GM12878 (cell line): Measurements from ENCODE around the gene HS1BP3. TPM values are rescaled to one million over a fixed set of nuclear protein-coding genes. Genes with fewer than 3 reads are reported as not detected.

Experiments used
- ATAC-seq: fragments of 200-7000 bp; cut with Tn5 transposase; 3 replicates; pipeline ENCODE4 v1.9.1; 2020; ENCODE audit warnings: mild to moderate bottlenecking, moderate library complexity
- BruUV-seq: library from RNA; stranded (reverse); fragments of 400-500 nt; replicated peaks from 2 replicates; lab custom pipeline; 2021; lab: Mats Ljungman, UMichigan
- CTCF ChIA-PET: fragments of 300-600 bp; sonication (Branson Sonifier 250); formaldehyde crosslinking; extraction: SDS; loops from one replicate; lab custom pipeline; 2021; ENCODE audit warnings: inconsistent platforms; lab: Yijun Ruan, JAX
- POLR2A ChIA-PET: fragments of 350-600 bp; formaldehyde crosslinking; extraction: SDS; loops from one replicate; lab custom pipeline; 2021; ENCODE audit warnings: inconsistent platforms; lab: Charles Lee
- RAD21 ChIA-PET: fragments of 300-600 bp; sonication (Branson Sonifier 250); formaldehyde crosslinking; loops from one replicate; lab custom pipeline; 2023; ENCODE audit warnings: antibody characterized with exemption; ENCODE audit not compliant: unreplicated experiment; lab: Charles Lee
- SMC1A ChIA-PET: fragments of 300-600 bp; sonication (Branson Sonifier 250); formaldehyde crosslinking; loops from one replicate; lab custom pipeline; 2023; ENCODE audit not compliant: unreplicated experiment, uncharacterized antibody; lab: Charles Lee
- DNase-seq: peaks from one replicate; pipeline ENCODE4 v3.0.0-alpha.2; 2011; ENCODE audit warnings: low read depth, low spot score
- FAIRE-seq: peaks from 3 replicates; lab custom pipeline; 2011; peaks lifted over from hg19 to GRCh38; lab: Jason Lieb, UNC
- H2AFZ ChIP-seq: 2 replicates; pipeline ENCODE4 v1.6.0; 2011; ENCODE audit warnings: low read depth, low read length, control low read depth; ENCODE audit not compliant: control insufficient read depth
- H3K27ac ChIP-seq: 2 replicates; pipeline ENCODE4 v1.5.1; 2011; ENCODE audit warnings: control low read depth; ENCODE audit not compliant: control insufficient read depth, insufficient read depth
- H3K27me3 ChIP-seq, 2 experiments: replicated peaks in 1 of 2; 2 replicates each; pipeline versions ENCODE4 v1.6.0 to v1.6.1; 2011; ENCODE audit warnings: low read length in 1 of 2; ENCODE audit not compliant: control insufficient read depth in 2 of 2, insufficient read depth in 2 of 2
- H3K36me3 ChIP-seq, 2 experiments: 2 replicates each; pipeline ENCODE4 v1.5.1; 2011; ENCODE audit warnings: low read length in 1 of 2; ENCODE audit not compliant: control insufficient read depth in 2 of 2, insufficient read depth in 2 of 2
- H3K4me1 ChIP-seq: 2 replicates; pipeline ENCODE4 v1.6.1; 2011; ENCODE audit warnings: mild to moderate bottlenecking, low read length, moderate library complexity, mixed read lengths; ENCODE audit not compliant: control insufficient read depth, insufficient read depth
- H3K4me2 ChIP-seq: 2 replicates; pipeline ENCODE4 v1.6.0; 2011; ENCODE audit warnings: control low read depth; ENCODE audit not compliant: control insufficient read depth, insufficient read depth
- H3K4me3 ChIP-seq: fragments of 200-600 bp; sonication (generic); 2 replicates; pipeline ENCODE4 v1.5.1; 2016
- H3K79me2 ChIP-seq: 2 replicates; pipeline ENCODE4 v1.6.0; 2011; ENCODE audit warnings: low read length; ENCODE audit not compliant: control insufficient read depth, insufficient read depth
- H3K9ac ChIP-seq: 2 replicates; pipeline ENCODE4 v1.8.0; 2011; ENCODE audit warnings: low read length, control low read depth, mixed read lengths; ENCODE audit not compliant: control insufficient read depth, insufficient read depth
- H3K9me3 ChIP-seq: replicated peaks from 3 replicates; pipeline ENCODE4 v1.5.1; 2011; ENCODE audit warnings: mild to moderate bottlenecking, low read length; ENCODE audit not compliant: control insufficient read depth, insufficient read depth
- H4K20me1 ChIP-seq: 2 replicates; pipeline ENCODE4 v1.6.0; 2011; ENCODE audit not compliant: control insufficient read depth, insufficient read depth
- ESRRA ChIP-seq: IDR thresholded peaks from 2 replicates; pipeline ENCODE4 v1.6.1; 2012; ENCODE audit warnings: mild to moderate bottlenecking, low read length, improper control_type of control experiment
- JUNB ChIP-seq: IDR thresholded peaks from 2 replicates; pipeline ENCODE4 v1.6.1; 2016; ENCODE audit warnings: antibody characterized with exemption, mild to moderate bottlenecking
- KDM1A ChIP-seq: fragments of 200-600 bp; sonication (generic); IDR thresholded peaks from 2 replicates; pipeline ENCODE4 v1.6.1; 2016; ENCODE audit warnings: borderline replicate concordance
- MEF2A ChIP-seq: IDR thresholded peaks from 2 replicates; pipeline ENCODE4 v1.6.1; 2011; ENCODE audit warnings: low read depth, mild to moderate bottlenecking, low read length, moderate library complexity; ENCODE audit not compliant: insufficient read depth
- PML ChIP-seq: IDR thresholded peaks from 2 replicates; pipeline ENCODE4 v1.6.1; 2012; ENCODE audit warnings: low read length, inconsistent platforms
- WGBS: methylation state at CpG from one replicate; pipeline ENCODE4 v1.1.6; 2016; ENCODE audit warnings: low lambda C conversion rate; ENCODE audit not compliant: insufficient replicate concordance, insufficient coverage; ENCODE audit errors: missing lambda C conversion rate; 5-methylcytosine and 5-hydroxymethylcytosine counted together
- in situ Hi-C: fragments of 300-500 bp; cut with MboI; formaldehyde crosslinking; loops from 9 replicates; pipeline ENCODE4 v1.14.3; 2018; ENCODE audit warnings: mixed read lengths
- intact Hi-C: fragments of 100-400 bp; cut with micrococcal nuclease; formaldehyde crosslinking; loops from one replicate; pipeline ENCODE4 v1.14.2; 2022; ENCODE audit not compliant: unreplicated experiment
- polyA plus RNA-seq, 11 experiments: library from polyadenylated mRNA; depleted of rRNA in 4 of 11; unstranded in 6 of 11; stranded (reverse) in 5 of 11; fragments of >200 nt; fragmentation: Nextera tagmentation in 4 of 11; fragmentation: Illumina TruSeq in 1 of 11; extraction: Ambion mirVana in 4 of 11; extraction: Trizol in 1 of 11; gene quantifications; 1 replicate in 1 of 11; 2 replicates in 10 of 11; pipeline versions ENCODE4 v1.2.1 to v1.2.3, GENCODE V29; 2011 to 2016; ENCODE audit warnings: inconsistent platforms in 2 of 11, missing spikeins in 2 of 11, low read depth in 1 of 11
- total RNA-seq, 4 experiments: library from RNA; depleted of rRNA in 3 of 4; stranded (reverse); fragments of >200 nt in 3 of 4; fragmentation: Illumina TruSeq in 1 of 4; extraction: Trizol in 1 of 4; gene quantifications; 2 replicates each; pipeline versions ENCODE4 v1.2.1 to v1.2.3, GENCODE V29; 2013 to 2021
- TF ChIP-seq, protein P1 (sequence below): fragments of 450-650 bp; IDR thresholded peaks from 2 replicates; pipeline ENCODE4 v1.6.1; 2017; ENCODE audit warnings: mild to moderate bottlenecking, low read depth, inconsistent platforms; ENCODE audit not compliant: poor library complexity, severe bottlenecking
- TF ChIP-seq, protein P2 (sequence below): IDR thresholded peaks from 2 replicates; pipeline ENCODE4 v1.6.1; 2012; ENCODE audit warnings: low read depth, low read length, improper control_type of control experiment
- TF ChIP-seq, protein P3 (sequence below): IDR thresholded peaks from 2 replicates; pipeline ENCODE4 v1.6.1; 2011; ENCODE audit warnings: low read depth, low read length, improper control_type of control experiment, borderline replicate concordance
- TF ChIP-seq, protein P4 (sequence below): fragments of 450-650 bp; formaldehyde crosslinking; IDR thresholded peaks from 2 replicates; pipeline ENCODE4 v1.5.0; 2022; ENCODE audit warnings: mild to moderate bottlenecking, missing genetic modification characterization

HS1BP3 gene
- total and polyA plus RNA-seq, 10 of the 15 experiments (the other 5 are each of a cell fraction or from before 2014, with no cell fraction given) = 0.47 to 7.2 (median 4.6) TPM

DNA sequence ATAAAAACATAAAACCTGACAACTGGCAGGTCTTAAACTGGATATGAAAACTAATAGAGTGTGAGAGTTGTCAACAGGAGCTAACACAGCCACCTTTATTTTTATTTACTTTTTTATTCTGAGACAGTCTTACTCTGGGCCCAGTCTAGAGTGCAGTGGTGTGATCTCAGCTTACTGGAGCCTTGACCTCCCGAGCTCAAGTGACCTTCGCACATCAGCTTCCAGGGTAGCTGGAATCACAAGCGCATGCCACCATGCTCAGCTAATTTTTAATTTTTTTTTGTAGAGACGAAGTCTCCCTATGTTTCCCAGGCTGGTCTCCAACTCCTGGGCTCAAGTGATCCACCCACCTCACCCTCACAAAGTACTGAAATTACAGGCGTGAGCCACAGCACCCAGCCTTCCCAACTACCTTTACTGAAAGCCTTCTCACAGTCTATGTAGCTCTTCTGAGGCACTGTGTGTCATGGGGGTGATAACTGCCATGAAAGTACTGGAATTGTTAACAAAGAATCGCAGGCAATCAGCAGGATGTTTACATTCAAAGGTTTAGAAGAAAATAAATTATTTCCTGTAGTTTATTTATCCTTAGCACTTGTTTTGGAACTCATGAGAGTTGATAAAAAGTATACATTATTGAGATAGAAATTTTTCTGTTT lies 40.3 kb upstream of the HS1BP3 start:
- Histone ChIP-seq H3K36me3 (peaks cover 0 to 14% of the 10 kb centered on the region in 2 experiments; a peak in 3 of 4 replicates), H3K27me3 (no peaks in the 10 kb centered on the region), H2AFZ (no peak overlapping the region), H3K4me3 (no peak overlapping the region), H3K4me1 (peaks cover 4% of the 10 kb centered on the region; the same call in 1 of the 2 replicates), H3K79me2 (no peaks in the 10 kb centered on the region; the same call in 1 of the 2 replicates), H3K9ac (no peak overlapping the region), H4K20me1 (no peaks in the 10 kb centered on the region), H3K4me2 (no peak overlapping the region), H3K27ac (no peak overlapping the region), H3K9me3 (no peaks in the 10 kb centered on the region)
- no peak for TF ChIP-seq MEF2A
- no peak for TF ChIP-seq JUNB
- TF ChIP-seq PML = no peak
- no peak for TF ChIP-seq KDM1A
- TF ChIP-seq, protein P1, sequence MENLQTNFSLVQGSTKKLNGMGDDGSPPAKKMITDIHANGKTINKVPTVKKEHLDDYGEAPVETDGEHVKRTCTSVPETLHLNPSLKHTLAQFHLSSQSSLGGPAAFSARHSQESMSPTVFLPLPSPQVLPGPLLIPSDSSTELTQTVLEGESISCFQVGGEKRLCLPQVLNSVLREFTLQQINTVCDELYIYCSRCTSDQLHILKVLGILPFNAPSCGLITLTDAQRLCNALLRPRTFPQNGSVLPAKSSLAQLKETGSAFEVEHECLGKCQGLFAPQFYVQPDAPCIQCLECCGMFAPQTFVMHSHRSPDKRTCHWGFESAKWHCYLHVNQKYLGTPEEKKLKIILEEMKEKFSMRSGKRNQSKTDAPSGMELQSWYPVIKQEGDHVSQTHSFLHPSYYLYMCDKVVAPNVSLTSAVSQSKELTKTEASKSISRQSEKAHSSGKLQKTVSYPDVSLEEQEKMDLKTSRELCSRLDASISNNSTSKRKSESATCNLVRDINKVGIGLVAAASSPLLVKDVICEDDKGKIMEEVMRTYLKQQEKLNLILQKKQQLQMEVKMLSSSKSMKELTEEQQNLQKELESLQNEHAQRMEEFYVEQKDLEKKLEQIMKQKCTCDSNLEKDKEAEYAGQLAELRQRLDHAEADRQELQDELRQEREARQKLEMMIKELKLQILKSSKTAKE = no peak
- TF ChIP-seq, protein P2, sequence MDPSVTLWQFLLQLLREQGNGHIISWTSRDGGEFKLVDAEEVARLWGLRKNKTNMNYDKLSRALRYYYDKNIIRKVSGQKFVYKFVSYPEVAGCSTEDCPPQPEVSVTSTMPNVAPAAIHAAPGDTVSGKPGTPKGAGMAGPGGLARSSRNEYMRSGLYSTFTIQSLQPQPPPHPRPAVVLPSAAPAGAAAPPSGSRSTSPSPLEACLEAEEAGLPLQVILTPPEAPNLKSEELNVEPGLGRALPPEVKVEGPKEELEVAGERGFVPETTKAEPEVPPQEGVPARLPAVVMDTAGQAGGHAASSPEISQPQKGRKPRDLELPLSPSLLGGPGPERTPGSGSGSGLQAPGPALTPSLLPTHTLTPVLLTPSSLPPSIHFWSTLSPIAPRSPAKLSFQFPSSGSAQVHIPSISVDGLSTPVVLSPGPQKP = no peak
- TF ChIP-seq, protein P3, sequence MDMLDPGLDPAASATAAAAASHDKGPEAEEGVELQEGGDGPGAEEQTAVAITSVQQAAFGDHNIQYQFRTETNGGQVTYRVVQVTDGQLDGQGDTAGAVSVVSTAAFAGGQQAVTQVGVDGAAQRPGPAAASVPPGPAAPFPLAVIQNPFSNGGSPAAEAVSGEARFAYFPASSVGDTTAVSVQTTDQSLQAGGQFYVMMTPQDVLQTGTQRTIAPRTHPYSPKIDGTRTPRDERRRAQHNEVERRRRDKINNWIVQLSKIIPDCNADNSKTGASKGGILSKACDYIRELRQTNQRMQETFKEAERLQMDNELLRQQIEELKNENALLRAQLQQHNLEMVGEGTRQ = no peak
- TF ChIP-seq, protein P4, sequence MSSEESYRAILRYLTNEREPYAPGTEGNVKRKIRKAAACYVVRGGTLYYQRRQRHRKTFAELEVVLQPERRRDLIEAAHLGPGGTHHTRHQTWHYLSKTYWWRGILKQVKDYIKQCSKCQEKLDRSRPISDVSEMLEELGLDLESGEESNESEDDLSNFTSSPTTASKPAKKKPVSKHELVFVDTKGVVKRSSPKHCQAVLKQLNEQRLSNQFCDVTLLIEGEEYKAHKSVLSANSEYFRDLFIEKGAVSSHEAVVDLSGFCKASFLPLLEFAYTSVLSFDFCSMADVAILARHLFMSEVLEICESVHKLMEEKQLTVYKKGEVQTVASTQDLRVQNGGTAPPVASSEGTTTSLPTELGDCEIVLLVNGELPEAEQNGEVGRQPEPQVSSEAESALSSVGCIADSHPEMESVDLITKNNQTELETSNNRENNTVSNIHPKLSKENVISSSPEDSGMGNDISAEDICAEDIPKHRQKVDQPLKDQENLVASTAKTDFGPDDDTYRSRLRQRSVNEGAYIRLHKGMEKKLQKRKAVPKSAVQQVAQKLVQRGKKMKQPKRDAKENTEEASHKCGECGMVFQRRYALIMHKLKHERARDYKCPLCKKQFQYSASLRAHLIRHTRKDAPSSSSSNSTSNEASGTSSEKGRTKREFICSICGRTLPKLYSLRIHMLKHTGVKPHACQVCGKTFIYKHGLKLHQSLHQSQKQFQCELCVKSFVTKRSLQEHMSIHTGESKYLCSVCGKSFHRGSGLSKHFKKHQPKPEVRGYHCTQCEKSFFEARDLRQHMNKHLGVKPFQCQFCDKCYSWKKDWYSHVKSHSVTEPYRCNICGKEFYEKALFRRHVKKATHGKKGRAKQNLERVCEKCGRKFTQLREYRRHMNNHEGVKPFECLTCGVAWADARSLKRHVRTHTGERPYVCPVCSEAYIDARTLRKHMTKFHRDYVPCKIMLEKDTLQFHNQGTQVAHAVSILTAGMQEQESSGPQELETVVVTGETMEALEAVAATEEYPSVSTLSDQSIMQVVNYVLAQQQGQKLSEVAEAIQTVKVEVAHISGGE (CRISPR knock-in tag) = no peak
- no peak for TF ChIP-seq ESRRA
- in situ Hi-C loops (no loop called here), intact Hi-C loops (no loop called here)
- ChIA-PET RAD21 (interaction anchor here (0.8 kb wide), 1 partner anchor 40 kb away, joined by 3 read pairs; the partner anchor contains the start of gene HS1BP3), CTCF (interaction anchor here (1.4 kb wide), 1 partner anchor 30 kb away, joined by 7 read pairs; no protein-coding TSS in a partner anchor), POLR2A (no interaction called here), SMC1A (interaction anchor here (0.6 to 0.9 kb wide), 2 partner anchors 53 to 92 kb away, joined by 5 to 6 read pairs; no protein-coding TSS in a partner anchor)
- FAIRE-seq = no peak
- no TSS peak for BruUV-seq
- WGBS = 94% methylated on average over 6 of the region's 6 CpGs
- no peak for DNase-seq
- no peak for ATAC-seq
